HEK293 (cell line): ENCODE data around the gene SEMG2.

Experiments
- AEBP2 ChIP-seq: fragments of 450-650 bp; formaldehyde crosslinking; IDR thresholded peaks from 2 replicates; pipeline ENCODE4 v1.5.1; 2016; ENCODE audit warnings: missing biosample characterization, missing genetic modification characterization, borderline replicate concordance
- ATF2 ChIP-seq: fragments of 450-650 bp; formaldehyde crosslinking; IDR thresholded peaks from 2 replicates; pipeline ENCODE4 v1.5.1; 2016; ENCODE audit warnings: missing biosample characterization, missing genetic modification characterization, low read depth
- CTCF ChIP-seq: fragments of 450-650 bp; formaldehyde crosslinking; IDR thresholded peaks from 2 replicates; pipeline ENCODE4 v1.5.1; 2016; ENCODE audit warnings: missing biosample characterization, missing genetic modification characterization
- ELK4 ChIP-seq: IDR thresholded peaks from 2 replicates; pipeline ENCODE4 v1.6.1; 2011; ENCODE audit warnings: mild to moderate bottlenecking, low read depth, low read length, borderline replicate concordance
- KLF10 ChIP-seq: fragments of 450-650 bp; IDR thresholded peaks from 2 replicates; pipeline ENCODE4 v1.5.1; 2018; ENCODE audit warnings: missing biosample characterization, mild to moderate bottlenecking, missing genetic modification characterization
- REST ChIP-seq: fragments of 450-650 bp; formaldehyde crosslinking; IDR thresholded peaks from 2 replicates; pipeline ENCODE4 v1.5.1; 2016; ENCODE audit warnings: missing biosample characterization, missing genetic modification characterization
- TCF7L2 ChIP-seq: IDR thresholded peaks from 2 replicates; pipeline ENCODE4 v1.6.1; 2011; ENCODE audit warnings: low read depth, mild to moderate bottlenecking, inconsistent platforms, low read length, moderate library complexity, borderline replicate concordance
- YY1 ChIP-seq: fragments of 450-650 bp; formaldehyde crosslinking; IDR thresholded peaks from 2 replicates; pipeline ENCODE4 v1.5.1; 2018; ENCODE audit warnings: missing biosample characterization, missing genetic modification characterization
- ZNF266 ChIP-seq: fragments of 450-650 bp; formaldehyde crosslinking; IDR thresholded peaks from 2 replicates; pipeline ENCODE4 v1.5.1; 2016; ENCODE audit warnings: missing biosample characterization, missing genetic modification characterization, low read depth
- ZNF777 ChIP-seq: fragments of 450-650 bp; formaldehyde crosslinking; IDR thresholded peaks from 2 replicates; pipeline ENCODE4 v1.5.1; 2017; ENCODE audit warnings: missing biosample characterization, missing genetic modification characterization, borderline replicate concordance

- TF ChIP-seq ZNF266 (tag by site-specific recombination) (no peak), YY1 (tag by site-specific recombination) (no peak), ATF2 (tag by site-specific recombination) (no peak), TCF7L2 (no peak), ZNF777 (tag by site-specific recombination) (no peak), AEBP2 (no peak), KLF10 (tag by site-specific recombination) (no peak), REST (tag by site-specific recombination) (no peak), CTCF (tag by site-specific recombination) (no peak), ELK4 (no peak)
Measured at GRCh38 chr20:45253261-45253660, 32.1 kb downstream of the SEMG2 start.
